SU-DHL-6 (cell line): ENCODE data around the gene ANKRD13B.

Source experiments
- H2AFZ ChIP-seq: fragments of 200-600 bp; sonication (generic); 2 replicates; pipeline ENCODE4 v1.6.1; 2014; ENCODE audit warnings: low read depth, mild to moderate bottlenecking, moderate library complexity, mixed read lengths, antibody characterized with exemption, low read length; ENCODE audit not compliant: severe bottlenecking
- H3F3A ChIP-seq: fragments of 200-600 bp; shearing (Covaris generic); 2 replicates; pipeline ENCODE4 v1.6.0; 2016; ENCODE audit warnings: antibody characterized with exemption, mild to moderate bottlenecking; ENCODE audit not compliant: insufficient read depth
- H3K27ac ChIP-seq: fragments of 200-600 bp; sonication (generic); 2 replicates; pipeline ENCODE4 v1.5.1; 2016; ENCODE audit warnings: low read depth, mild to moderate bottlenecking, low read length, moderate library complexity, mixed read lengths
- H3K27me3 ChIP-seq: fragments of 200-600 bp; sonication (generic), shearing (Covaris generic); 2 replicates; pipeline ENCODE4 v1.6.0; 2014; ENCODE audit warnings: mild to moderate bottlenecking, low read length
- H3K36me3 ChIP-seq: fragments of 200-600 bp; sonication (generic); 2 replicates; pipeline ENCODE4 v1.6.1; 2014; ENCODE audit warnings: mild to moderate bottlenecking, low read length, mixed read lengths
- H3K4me2 ChIP-seq: fragments of 300-600, 200-600 bp; shearing (Covaris generic), sonication (generic); 2 replicates; pipeline ENCODE4 v1.6.0; 2014; ENCODE audit warnings: low read length, low read depth, mild to moderate bottlenecking; ENCODE audit not compliant: poor library complexity, severe bottlenecking
- H3K4me3 ChIP-seq: fragments of 200-600 bp; sonication (generic); 2 replicates; pipeline ENCODE4 v1.5.1; 2014; ENCODE audit warnings: antibody characterized with exemption, low read length, mild to moderate bottlenecking, mixed read lengths; ENCODE audit not compliant: insufficient read depth, poor library complexity, severe bottlenecking
- H3K79me2 ChIP-seq: fragments of 200-600 bp; sonication (generic); 2 replicates; pipeline ENCODE4 v1.6.1; 2014; ENCODE audit warnings: mild to moderate bottlenecking, low read length, moderate library complexity; ENCODE audit not compliant: insufficient read depth
- H3K9ac ChIP-seq: fragments of 200-600 bp; sonication (generic); 2 replicates; pipeline ENCODE4 v1.7.0; 2014; ENCODE audit warnings: mild to moderate bottlenecking, low read length
- H3K9me2 ChIP-seq: fragments of 200-600 bp; sonication (generic); replicated peaks from 2 replicates; pipeline ENCODE4 v1.6.1; 2014; ENCODE audit warnings: low read length; ENCODE audit not compliant: insufficient read depth
- H3K9me3 ChIP-seq: fragments of 200-600 bp; sonication (generic); 2 replicates; pipeline ENCODE4 v1.6.1; 2014; ENCODE audit warnings: low read length, mixed read lengths; ENCODE audit not compliant: insufficient read depth
- H4K20me1 ChIP-seq: fragments of 200-600 bp; sonication (generic); 2 replicates; pipeline ENCODE4 v1.6.1; 2014; ENCODE audit warnings: low read depth, mild to moderate bottlenecking, antibody characterized with exemption, low read length, moderate library complexity, mixed read lengths
- EZH2phosphoT487 ChIP-seq: fragments of 200-600 bp; sonication (generic), shearing (Covaris generic); conservative IDR thresholded peaks from 2 replicates; pipeline ENCODE4 v1.6.1; 2018; ENCODE audit warnings: mild to moderate bottlenecking, antibody characterized with exemption, low read length, moderate library complexity, mixed read lengths
- TF ChIP-seq, protein P1 (sequence below): fragments of 200-600 bp; sonication (generic); IDR thresholded peaks from one replicate; pipeline ENCODE4 v1.5.1; 2017; ENCODE audit warnings: antibody characterized with exemption, mild to moderate bottlenecking, low read length, moderate library complexity; ENCODE audit not compliant: insufficient read depth, poor library complexity, severe bottlenecking

The ANKRD13B gene

DNA sequence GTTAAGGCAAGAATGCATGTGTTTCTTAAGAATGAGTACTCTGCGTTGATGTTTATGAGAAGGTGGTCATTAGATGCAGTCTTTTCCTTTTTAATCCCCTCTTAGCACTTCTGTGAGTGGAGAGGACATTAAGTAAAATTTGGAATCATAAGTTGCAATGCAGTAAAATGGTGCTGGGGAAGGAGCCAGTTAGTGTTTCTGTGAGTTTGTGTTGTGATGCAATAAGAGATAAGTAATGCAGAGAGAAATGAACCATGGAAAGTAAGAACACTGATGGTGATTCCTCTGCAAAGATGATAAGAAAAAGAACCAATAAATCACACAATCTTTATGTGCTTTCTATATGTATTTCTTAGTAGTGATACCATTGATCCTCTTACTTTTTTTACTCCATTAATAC is 46.1 kb upstream of the ANKRD13B start:
- Histone ChIP-seq H3F3A (0 out of 2 replicates have a peak, but pooled peaks cover 6% of the 10 kb centered on the region), H3K9ac (no peak overlapping the region), H4K20me1 (no peaks in the 10 kb centered on the region), H3K4me2 (no peak overlapping the region), H3K9me2 (no peaks in the 10 kb centered on the region), H2AFZ (no peak overlapping the region), H3K27me3 (no peaks in the 10 kb centered on the region), H3K27ac (no peak overlapping the region), H3K36me3 (peaks cover 6% of the 10 kb centered on the region), H3K79me2 (no peaks in the 10 kb centered on the region), H3K9me3 (no peaks in the 10 kb centered on the region), H3K4me3 (no peak overlapping the region)
- no peak for TF ChIP-seq EZH2phosphoT487
- TF ChIP-seq, protein P1, sequence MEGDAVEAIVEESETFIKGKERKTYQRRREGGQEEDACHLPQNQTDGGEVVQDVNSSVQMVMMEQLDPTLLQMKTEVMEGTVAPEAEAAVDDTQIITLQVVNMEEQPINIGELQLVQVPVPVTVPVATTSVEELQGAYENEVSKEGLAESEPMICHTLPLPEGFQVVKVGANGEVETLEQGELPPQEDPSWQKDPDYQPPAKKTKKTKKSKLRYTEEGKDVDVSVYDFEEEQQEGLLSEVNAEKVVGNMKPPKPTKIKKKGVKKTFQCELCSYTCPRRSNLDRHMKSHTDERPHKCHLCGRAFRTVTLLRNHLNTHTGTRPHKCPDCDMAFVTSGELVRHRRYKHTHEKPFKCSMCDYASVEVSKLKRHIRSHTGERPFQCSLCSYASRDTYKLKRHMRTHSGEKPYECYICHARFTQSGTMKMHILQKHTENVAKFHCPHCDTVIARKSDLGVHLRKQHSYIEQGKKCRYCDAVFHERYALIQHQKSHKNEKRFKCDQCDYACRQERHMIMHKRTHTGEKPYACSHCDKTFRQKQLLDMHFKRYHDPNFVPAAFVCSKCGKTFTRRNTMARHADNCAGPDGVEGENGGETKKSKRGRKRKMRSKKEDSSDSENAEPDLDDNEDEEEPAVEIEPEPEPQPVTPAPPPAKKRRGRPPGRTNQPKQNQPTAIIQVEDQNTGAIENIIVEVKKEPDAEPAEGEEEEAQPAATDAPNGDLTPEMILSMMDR = no peak

- H3K9ac ChIP-seq = no peak overlapping the region
- H3K4me3 ChIP-seq = no peak overlapping the region
- H3K4me2 ChIP-seq = no peak overlapping the region
- no peak overlapping the region for H2AFZ ChIP-seq
- 0 out of 2 replicates have a peak, but pooled peaks cover 6% of the 10 kb centered on the region for H3F3A ChIP-seq
- H4K20me1 ChIP-seq = no peaks in the 10 kb centered on the region
- H3K27ac ChIP-seq = no peak overlapping the region
- H3K79me2 ChIP-seq = no peaks in the 10 kb centered on the region
- TF ChIP-seq, protein P1 = no peak
- TF ChIP-seq EZH2phosphoT487 = no peak
- no peaks in the 10 kb centered on the region for H3K9me2 ChIP-seq
- no peaks in the 10 kb centered on the region for H3K36me3 ChIP-seq
- no peaks in the 10 kb centered on the region for H3K27me3 ChIP-seq
- no peaks in the 10 kb centered on the region for H3K9me3 ChIP-seq
Observed at GRCh38 chr17:29549177-29549923, 43.6 kb upstream of the ANKRD13B start.

- Histone ChIP-seq H3F3A (peaks cover 11% of the 10 kb centered on the region), H3K9me3 (no peaks in the 10 kb centered on the region), H4K20me1 (no peaks in the 10 kb centered on the region), H3K27ac (no peak overlapping the region), H2AFZ (no peak overlapping the region), H3K27me3 (no peaks in the 10 kb centered on the region), H3K9ac (no peak overlapping the region), H3K4me2 (no peak overlapping the region), H3K79me2 (no peaks in the 10 kb centered on the region), H3K36me3 (no peaks in the 10 kb centered on the region), H3K9me2 (no peaks in the 10 kb centered on the region), H3K4me3 (no peak overlapping the region)
- TF ChIP-seq, protein P1 = no peak
- no peak for TF ChIP-seq EZH2phosphoT487
Observed at GRCh38 chr17:29555840-29556239, 37.1 kb upstream of the ANKRD13B start.
